RWPE2 (cell line): ENCODE measurements around the gene SIGLEC9.

ENCODE experiments used
- ATAC-seq: fragments of 200-7000 bp; cut with Tn5 transposase; 3 replicates; pipeline ENCODE4 v1.9.1; 2021; ENCODE audit warnings: low read depth
- DNase-seq: peaks from one replicate; pipeline ENCODE4 v3.0.0-alpha.2; 2020; ENCODE audit warnings: low spot score
- H3K27ac ChIP-seq: fragments of 450-650 bp; 2 replicates; pipeline ENCODE4 v1.5.1; 2017; ENCODE audit warnings: mild to moderate bottlenecking; ENCODE audit not compliant: poor library complexity, severe bottlenecking
- H3K27me3 ChIP-seq: fragments of 250-450 bp; sonication (Bioruptor Pico); 2 replicates; pipeline ENCODE4 v1.5.1; 2021; ENCODE audit warnings: mild to moderate bottlenecking, moderate library complexity; ENCODE audit not compliant: insufficient read depth, poor library complexity, severe bottlenecking
- H3K36me3 ChIP-seq: fragments of 250-450 bp; sonication (Bioruptor Pico); 2 replicates; pipeline ENCODE4 v1.5.1; 2020; ENCODE audit warnings: low read depth, mild to moderate bottlenecking, moderate library complexity
- H3K4me1 ChIP-seq: fragments of 250-450 bp; sonication (Bioruptor Pico); 2 replicates; pipeline ENCODE4 v1.5.1; 2021; ENCODE audit warnings: mild to moderate bottlenecking, moderate library complexity; ENCODE audit not compliant: insufficient read depth, poor library complexity, severe bottlenecking
- H3K4me3 ChIP-seq: fragments of 250-450 bp; sonication (Bioruptor Pico); 2 replicates; pipeline ENCODE4 v1.5.1; 2021; ENCODE audit warnings: mild to moderate bottlenecking, moderate library complexity; ENCODE audit not compliant: severe bottlenecking
- H3K9me3 ChIP-seq: fragments of 250-450 bp; sonication (Bioruptor Pico); 2 replicates; pipeline ENCODE4 v1.5.1; 2021; ENCODE audit warnings: mild to moderate bottlenecking, moderate library complexity; ENCODE audit not compliant: severe bottlenecking
- TF ChIP-seq, protein P1 (sequence below): fragments of 450-650 bp; IDR thresholded peaks from one replicate; pipeline ENCODE4 v1.5.1; 2017; ENCODE audit warnings: mild to moderate bottlenecking, moderate library complexity; ENCODE audit not compliant: poor library complexity, severe bottlenecking

The SIGLEC9 gene

DNA sequence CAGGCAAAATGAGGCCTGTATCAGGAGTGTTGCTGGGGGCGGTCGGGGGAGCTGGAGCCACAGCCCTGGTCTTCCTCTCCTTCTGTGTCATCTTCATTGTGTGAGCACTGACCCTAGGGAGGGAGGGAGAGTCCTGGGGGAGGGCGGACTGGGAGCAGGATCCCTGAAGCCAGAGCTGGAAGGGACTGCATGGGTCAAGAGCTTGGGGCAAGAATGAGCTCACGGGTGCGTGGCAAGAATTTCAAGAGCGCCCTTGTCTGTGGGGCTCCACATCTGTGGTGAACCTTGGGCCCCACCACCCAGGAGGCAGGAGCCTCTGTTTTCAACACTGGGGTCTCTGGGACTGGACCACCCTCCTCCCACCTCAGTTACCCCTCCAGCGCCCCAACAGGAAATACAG lies 22.0 kb downstream of the SIGLEC9 start:
- Histone ChIP-seq H3K9me3 (no peaks in the 10 kb centered on the region), H3K36me3 (no peaks in the 10 kb centered on the region), H3K4me3 (no peak overlapping the region), H3K4me1 (no peaks in the 10 kb centered on the region), H3K27ac (no peak overlapping the region), H3K27me3 (peaks cover 5% of the 10 kb centered on the region)
- ATAC-seq, result no peak
- DNase-seq, result no peak
- TF ChIP-seq, protein P1, sequence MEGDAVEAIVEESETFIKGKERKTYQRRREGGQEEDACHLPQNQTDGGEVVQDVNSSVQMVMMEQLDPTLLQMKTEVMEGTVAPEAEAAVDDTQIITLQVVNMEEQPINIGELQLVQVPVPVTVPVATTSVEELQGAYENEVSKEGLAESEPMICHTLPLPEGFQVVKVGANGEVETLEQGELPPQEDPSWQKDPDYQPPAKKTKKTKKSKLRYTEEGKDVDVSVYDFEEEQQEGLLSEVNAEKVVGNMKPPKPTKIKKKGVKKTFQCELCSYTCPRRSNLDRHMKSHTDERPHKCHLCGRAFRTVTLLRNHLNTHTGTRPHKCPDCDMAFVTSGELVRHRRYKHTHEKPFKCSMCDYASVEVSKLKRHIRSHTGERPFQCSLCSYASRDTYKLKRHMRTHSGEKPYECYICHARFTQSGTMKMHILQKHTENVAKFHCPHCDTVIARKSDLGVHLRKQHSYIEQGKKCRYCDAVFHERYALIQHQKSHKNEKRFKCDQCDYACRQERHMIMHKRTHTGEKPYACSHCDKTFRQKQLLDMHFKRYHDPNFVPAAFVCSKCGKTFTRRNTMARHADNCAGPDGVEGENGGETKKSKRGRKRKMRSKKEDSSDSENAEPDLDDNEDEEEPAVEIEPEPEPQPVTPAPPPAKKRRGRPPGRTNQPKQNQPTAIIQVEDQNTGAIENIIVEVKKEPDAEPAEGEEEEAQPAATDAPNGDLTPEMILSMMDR, result no peak

DNA sequence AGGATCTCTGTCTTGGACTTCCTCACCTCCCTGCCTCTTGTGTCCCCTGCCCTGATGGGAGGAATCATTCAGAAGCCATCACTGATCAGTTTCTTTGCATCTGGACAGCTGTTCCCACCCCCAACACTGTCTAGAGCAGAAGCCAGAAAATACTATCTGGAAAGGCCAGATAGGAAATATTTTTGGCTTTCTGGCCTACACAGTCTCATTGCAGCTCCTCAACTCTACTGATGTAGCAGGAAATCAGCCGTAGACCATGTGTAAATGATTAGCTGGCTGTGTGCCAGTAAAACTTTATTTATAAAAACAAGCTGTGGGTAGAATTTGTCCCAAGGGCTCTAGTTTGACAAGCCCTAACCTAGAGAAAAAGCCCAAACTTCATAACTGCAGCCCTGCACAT lies 23.0 kb downstream of the SIGLEC9 start:
- Histone ChIP-seq H3K27ac (no peak overlapping the region), H3K9me3 (no peaks in the 10 kb centered on the region), H3K4me3 (no peak overlapping the region), H3K4me1 (no peaks in the 10 kb centered on the region), H3K36me3 (no peaks in the 10 kb centered on the region), H3K27me3 (peaks cover 8% of the 10 kb centered on the region)
- no peak for DNase-seq
- no peak for ATAC-seq
- TF ChIP-seq, protein P1, result no peak

DNA sequence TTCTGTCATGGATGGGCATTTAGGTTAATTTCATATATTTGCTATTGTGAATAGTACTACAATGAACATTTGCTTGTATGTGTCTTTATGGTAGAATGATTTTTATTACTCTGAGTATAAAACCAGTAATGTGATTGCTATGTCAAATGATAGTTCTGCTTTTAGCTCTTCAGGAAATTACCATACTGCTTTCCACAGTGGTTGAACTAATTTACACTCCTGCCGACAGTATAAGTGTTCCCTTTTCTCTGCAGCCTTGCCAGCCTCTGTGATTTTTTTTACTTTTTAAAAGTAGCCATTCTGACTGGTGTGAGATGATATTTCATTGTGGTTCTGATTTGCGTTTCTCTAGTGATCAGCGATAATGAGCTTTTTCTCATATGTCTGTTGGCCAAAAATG lies 23.9 kb downstream of the SIGLEC9 start:
- Histone ChIP-seq H3K27me3 (peaks cover 11% of the 10 kb centered on the region), H3K4me3 (no peak overlapping the region), H3K36me3 (no peaks in the 10 kb centered on the region), H3K27ac (no peak overlapping the region), H3K4me1 (no peaks in the 10 kb centered on the region), H3K9me3 (no peaks in the 10 kb centered on the region)
- no peak for ATAC-seq
- no peak for DNase-seq
- TF ChIP-seq, protein P1, result no peak

DNA sequence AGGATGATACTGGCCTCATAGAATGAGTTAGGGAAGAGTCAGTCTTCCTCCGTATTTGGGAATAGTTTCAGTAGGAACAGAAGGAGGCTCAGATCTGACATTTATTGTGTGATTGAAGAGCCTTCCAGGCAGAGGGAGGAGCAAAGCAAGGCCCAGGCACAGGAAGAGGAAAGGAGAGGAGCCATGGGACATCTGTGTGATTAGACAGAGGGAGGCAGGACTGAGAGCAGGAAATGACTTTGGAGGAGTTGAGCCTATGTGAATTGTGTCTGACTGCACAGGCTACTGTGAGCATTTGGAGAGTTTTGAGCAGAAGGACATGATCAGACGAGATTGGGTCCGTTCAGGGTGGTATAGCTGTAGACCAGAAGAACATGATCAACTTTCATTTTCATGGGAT lies 25.9 kb downstream of the SIGLEC9 start:
- DNase-seq, result no peak
- no peak overlapping the region for H3K27ac ChIP-seq
- H3K27me3 ChIP-seq, result peaks cover 13% of the 10 kb centered on the region
- ATAC-seq, result no peak
- H3K4me3 ChIP-seq, result no peak overlapping the region
- TF ChIP-seq, protein P1, result no peak
- H3K9me3 ChIP-seq, result no peaks in the 10 kb centered on the region
- H3K4me1 ChIP-seq, result no peaks in the 10 kb centered on the region
- no peaks in the 10 kb centered on the region for H3K36me3 ChIP-seq

DNA sequence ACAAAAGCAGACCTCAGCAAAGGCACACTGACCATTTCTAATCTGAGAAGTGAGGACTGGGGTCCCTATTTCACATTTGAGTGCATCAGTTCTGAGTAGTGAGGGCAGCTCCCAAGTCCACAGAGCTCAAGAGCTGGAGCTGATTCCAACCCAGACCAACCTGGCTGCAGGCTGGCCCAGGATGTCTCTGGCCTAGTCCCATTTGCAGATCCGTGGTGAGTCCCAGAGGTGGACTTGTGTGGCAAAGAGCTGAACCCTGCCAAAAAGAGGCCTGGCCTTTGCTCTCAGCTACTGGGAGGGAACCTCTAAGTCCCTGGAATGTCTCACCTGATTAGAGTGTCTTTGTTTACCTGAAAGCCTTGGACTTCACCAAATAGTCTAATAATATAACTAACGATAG lies 32.0 kb downstream of the SIGLEC9 start:
- no peak overlapping the region for H3K27ac ChIP-seq
- ATAC-seq (no peak), DNase-seq (no peak)
- H3K9me3 ChIP-seq, result no peaks in the 10 kb centered on the region
- H3K4me1 ChIP-seq, result no peaks in the 10 kb centered on the region
- no peak overlapping the region for H3K4me3 ChIP-seq
- peaks cover 9% of the 10 kb centered on the region for H3K27me3 ChIP-seq
- TF ChIP-seq, protein P1, result no peak
- H3K36me3 ChIP-seq, result no peaks in the 10 kb centered on the region
